ENCODE data around the gene ULK3.
"Not testable (repeated sequence)": the region's sequence is repeated elsewhere in the genome, so short reads cannot be mapped to it uniquely, and the experiment has no call there.

Gene ULK3

GRCh38 chr15:74842581-74843444 is at the start of gene ULK3:
Gene ULK3, minus strand, starts transcription at chr15:74843156. Its CDS starts 51 bp downstream, at chr15:74843105.
- DNase-seq (ENCODE audit: low spot score) = peak; percentile 91

GRCh38 chr15:74892313-74892712 is 49.4 kb upstream of the ULK3 start:
- no peak for DNase-seq (ENCODE audit: low spot score)

- DNase-seq (ENCODE audit: low spot score) = no peak
Observed at GRCh38 chr15:74891469-74891868, 48.5 kb upstream of the ULK3 start.

- no peak for DNase-seq (ENCODE audit: low spot score)
Observed at GRCh38 chr15:74890665-74890960, 47.7 kb upstream of the ULK3 start.

GRCh38 chr15:74889883-74890664 is 47.1 kb upstream of the ULK3 start, which contains the start of gene MPI:
Gene MPI, plus strand, starts transcription at chr15:74890042. Its CDS starts 32 bp downstream, at chr15:74890074.
- DNase-seq (ENCODE audit: low spot score) = peak; percentile 89

GRCh38 chr15:74889390-74889882 is 46.5 kb upstream of the ULK3 start:
- peak; percentile 58 for DNase-seq (ENCODE audit: low spot score)

GRCh38 chr15:74888716-74889115 is 45.8 kb upstream of the ULK3 start:
- DNase-seq (ENCODE audit: low spot score) = no peak

- DNase-seq (ENCODE audit: low spot score) = not testable (repeated sequence)
Observed at GRCh38 chr15:74887537-74888193, 44.7 kb upstream of the ULK3 start.

GRCh38 chr15:74885461-74885860 is 42.5 kb upstream of the ULK3 start:
- no peak for DNase-seq (ENCODE audit: low spot score)

GRCh38 chr15:74884428-74885223 is 41.7 kb upstream of the ULK3 start:
- no peak for DNase-seq (ENCODE audit: low spot score)

- no peak for DNase-seq (ENCODE audit: low spot score)
Observed at GRCh38 chr15:74882528-74882927, 39.6 kb upstream of the ULK3 start.

GRCh38 chr15:74878273-74878672 is 35.3 kb upstream of the ULK3 start:
- DNase-seq (ENCODE audit: low spot score) = no peak

GRCh38 chr15:74873756-74874424 is 30.9 kb upstream of the ULK3 start:
- no peak for DNase-seq (ENCODE audit: low spot score)

GRCh38 chr15:74873036-74873755 is 30.2 kb upstream of the ULK3 start, which contains the start of gene SCAMP2:
Gene SCAMP2, minus strand, starts transcription at chr15:74873365. Its CDS starts 110 bp downstream, at chr15:74873255.
- peak; percentile 91 for DNase-seq (ENCODE audit: low spot score)

GRCh38 chr15:74872702-74873035 is 29.7 kb upstream of the ULK3 start:
- no peak for DNase-seq (ENCODE audit: low spot score)

GRCh38 chr15:74870436-74871215 is 27.7 kb upstream of the ULK3 start:
- no peak for DNase-seq (ENCODE audit: low spot score)

GRCh38 chr15:74869726-74870407 is 26.9 kb upstream of the ULK3 start:
- no peak for DNase-seq (ENCODE audit: low spot score)

GRCh38 chr15:74869372-74869725 is 26.4 kb upstream of the ULK3 start:
- DNase-seq (ENCODE audit: low spot score) = no peak

- no peak for DNase-seq (ENCODE audit: low spot score)
Observed at GRCh38 chr15:74868059-74868458, 25.1 kb upstream of the ULK3 start.

Measured in RKO (cell line).